GM18498 (cell line): Measurements from ENCODE around the gene EXOSC10.
A peak's percentile ranks its signal among the peaks of the same experiment; 100 is the strongest.

Experiments used
- ATAC-seq: cut with Tn5 transposase; IDR thresholded peaks from one replicate; pipeline ENCODE4 v1.9.1; 2021; ENCODE audit warnings: mild to moderate bottlenecking, moderate library complexity; ENCODE audit not compliant: unreplicated experiment

Gene EXOSC10

GRCh38 chr1:11099310-11100148 is at the start of gene EXOSC10:
Gene EXOSC10, minus strand, starts transcription at chr1:11099869. Its CDS starts 38 bp downstream, at chr1:11099831.
- ATAC-seq, result peak; percentile 93

DNA sequence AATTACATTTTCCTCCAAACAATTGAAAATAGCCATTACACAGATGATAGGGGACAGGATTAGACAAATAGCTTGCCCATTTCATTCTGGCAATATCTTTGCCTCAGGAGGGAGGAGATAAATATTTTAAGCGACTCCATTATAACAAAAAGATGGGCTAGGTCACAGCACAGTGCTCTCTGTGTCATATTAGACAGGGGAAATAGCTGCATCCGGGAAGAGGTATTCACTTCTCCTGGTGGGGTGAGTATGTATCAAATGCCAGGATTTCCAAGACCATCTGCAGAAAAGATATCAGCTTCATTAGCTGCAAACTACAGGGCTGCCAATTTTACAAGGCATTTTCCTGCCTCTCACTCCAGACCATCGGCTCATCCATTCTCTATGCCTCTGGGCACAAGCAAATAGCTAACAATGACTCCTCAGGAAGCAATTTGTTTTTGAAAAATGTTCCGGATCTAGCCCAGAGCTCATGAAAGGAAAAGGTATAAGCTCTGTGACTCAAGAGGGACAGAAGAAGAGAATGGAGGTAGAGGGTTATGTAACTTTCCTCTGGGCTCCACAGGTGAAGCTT is 47.6 kb upstream of the EXOSC10 start:
- no peak for ATAC-seq

GRCh38 chr1:11145741-11146140 is 46.1 kb upstream of the EXOSC10 start:
- ATAC-seq, result no peak

DNA sequence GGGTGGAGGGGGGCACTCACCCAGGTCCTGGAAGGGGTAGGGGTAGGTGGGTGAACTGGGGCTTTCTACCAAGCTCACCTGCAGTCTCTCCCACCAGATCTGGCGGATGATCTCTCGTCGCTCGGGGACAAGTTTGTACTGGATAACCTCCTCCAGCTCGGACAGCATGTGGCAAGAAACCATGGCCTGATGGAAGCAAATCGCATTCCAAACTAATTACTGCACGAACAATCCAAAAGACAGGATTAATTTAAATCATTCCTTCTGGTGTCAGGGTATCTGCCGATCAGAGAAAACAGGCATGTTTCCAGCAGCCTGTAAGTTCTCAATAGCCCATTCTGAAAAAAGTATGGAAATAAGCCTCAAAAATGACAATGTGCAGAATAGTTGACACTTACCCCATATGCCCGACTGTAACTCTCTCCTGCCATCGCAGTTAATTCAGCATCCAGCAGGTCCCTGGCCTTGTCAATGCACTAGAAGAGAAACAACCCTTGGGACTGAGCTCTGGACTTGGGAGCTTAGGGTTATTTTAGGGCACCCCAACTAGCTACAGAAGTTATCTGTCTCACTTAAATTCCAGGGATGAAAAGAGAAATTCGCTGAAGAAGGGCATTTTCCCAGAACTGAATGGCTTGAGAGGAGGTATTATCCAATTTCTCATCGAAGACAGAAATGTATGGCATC is 45.0 kb upstream of the EXOSC10 start:
- no peak for ATAC-seq

GRCh38 chr1:11143907-11144306 is 44.2 kb upstream of the EXOSC10 start:
- ATAC-seq, result no peak

DNA sequence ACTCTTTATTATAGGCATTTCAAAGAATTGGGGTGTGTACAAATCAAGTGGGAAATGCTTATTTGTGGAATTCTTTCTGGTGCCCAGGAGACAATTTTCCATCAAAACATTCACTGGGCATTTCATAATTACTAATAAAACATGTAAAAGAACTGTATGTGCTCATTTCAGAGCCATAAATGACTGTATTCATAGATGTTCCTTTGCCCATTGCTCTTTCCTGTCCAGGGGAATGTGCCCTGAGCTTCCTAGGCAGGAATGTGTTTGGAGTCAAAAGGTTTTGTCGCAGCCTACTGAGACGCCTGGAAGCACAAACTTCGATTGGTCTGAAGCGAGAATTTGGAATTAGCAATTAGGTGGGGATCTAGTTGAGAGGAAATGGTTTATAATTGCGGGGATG is 43.7 kb upstream of the EXOSC10 start:
- no peak for ATAC-seq

- no peak for ATAC-seq
Observed at GRCh38 chr1:11142618-11143391, 43.1 kb upstream of the EXOSC10 start.

DNA sequence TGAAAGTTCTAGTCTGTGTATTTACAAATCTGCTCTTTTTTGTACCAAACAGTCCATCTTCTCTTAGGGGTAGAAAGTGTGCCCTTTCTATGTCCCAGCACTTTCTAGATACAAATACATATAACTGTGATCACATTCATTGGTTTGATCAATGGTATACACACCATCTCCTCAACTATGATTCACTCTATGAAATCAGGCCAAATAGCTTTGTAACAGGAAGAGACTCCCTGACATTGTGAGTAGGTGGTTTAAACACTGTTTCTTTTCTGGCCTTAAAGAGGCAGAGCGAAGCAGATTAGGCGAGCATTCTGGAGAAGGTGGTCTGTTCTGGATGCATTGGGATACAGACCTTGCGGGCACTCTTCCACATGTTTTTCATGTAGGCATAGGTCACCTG is 39.3 kb upstream of the EXOSC10 start:
- no peak for ATAC-seq

DNA sequence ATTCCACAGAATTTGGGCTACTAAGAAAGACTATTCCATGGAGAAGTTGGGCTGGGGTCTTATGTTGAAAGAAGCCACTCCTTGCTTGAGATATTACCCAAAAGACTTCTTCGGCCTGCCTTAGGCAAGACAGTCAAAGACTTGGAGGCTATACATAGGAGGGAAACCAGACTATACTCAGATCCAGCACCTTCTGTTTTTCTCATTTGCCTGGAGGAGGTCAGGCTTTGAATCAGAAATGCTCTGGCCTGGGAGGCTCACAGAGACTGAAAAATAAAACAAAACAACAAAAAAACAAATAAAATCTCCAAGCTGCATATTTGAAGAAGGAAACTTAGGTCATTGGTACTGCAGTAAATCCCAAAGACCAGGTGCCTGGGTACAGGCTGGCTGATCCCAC is 38.4 kb upstream of the EXOSC10 start:
- ATAC-seq, result no peak

DNA sequence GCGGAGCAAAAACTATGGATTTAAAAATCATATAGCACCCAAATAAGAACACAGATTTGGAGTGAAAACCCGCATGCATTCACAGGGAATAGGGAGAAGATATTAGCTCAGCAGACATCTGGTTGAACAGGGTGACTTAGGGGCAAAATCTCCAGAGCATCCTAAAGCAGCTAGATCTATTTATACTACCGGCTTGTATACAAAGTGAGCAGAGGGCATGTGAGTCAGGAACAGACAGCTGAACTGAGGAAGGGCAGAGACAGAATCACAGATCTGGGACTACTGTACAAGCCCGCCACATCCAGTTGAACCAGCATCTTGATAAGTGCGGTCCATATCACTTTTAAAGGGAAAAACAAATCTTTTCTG is 35.2 kb upstream of the EXOSC10 start:
- ATAC-seq, result no peak

- ATAC-seq, result no peak
Observed at GRCh38 chr1:11134251-11134897, 34.7 kb upstream of the EXOSC10 start.

DNA sequence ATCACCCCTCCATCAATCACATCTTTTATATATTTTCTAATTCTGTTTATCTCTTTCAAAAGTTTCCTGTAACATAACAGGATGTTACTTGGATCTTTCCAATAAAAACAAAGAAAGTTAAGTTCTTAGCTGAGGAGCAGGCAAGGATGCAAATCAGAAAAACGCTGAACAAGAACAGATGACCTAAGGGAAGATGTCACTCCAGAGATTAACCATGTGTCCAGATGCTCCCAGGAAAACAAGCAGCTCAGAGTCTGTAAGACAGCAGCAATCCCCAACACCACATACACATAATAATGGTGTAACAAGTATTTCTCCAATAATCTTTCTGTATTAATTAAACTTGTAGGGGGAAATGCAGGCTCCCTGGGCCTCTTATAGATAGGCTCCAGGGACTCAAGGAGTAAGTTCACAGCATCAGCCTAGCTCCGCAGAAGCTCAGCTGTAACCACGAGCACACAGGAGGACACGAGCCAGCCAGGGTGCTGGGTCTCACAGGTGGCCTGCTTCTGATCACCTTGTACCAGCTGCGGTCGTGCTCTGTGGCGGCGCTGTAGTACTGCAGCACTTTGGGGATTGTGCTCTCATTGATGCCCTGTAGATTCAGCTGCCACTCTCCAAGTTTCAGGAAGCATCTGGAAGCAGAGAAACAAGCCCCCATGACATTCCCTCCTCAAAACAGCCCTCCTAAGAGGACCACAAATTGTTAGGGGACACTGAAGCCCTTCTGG is 33.1 kb upstream of the EXOSC10 start:
- no peak for ATAC-seq

DNA sequence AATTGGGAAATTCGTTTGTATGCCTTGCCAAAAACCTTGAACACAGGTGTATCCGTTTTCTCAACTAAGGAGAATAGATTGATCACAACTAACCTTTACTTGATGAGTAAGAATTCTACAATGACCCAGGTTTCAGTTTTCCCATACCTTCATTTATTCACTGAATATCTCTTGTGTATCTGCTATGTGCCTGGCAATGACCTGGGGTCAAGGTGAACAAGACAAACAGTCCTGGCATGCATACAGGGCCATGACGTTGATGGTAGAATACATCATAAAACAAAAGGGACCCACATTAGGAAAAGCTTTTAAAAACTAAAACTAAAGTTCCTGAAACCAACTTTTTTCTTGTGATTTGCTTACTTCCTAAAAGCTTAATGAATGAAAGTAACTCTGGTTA is 32.1 kb upstream of the EXOSC10 start:
- ATAC-seq, result no peak

DNA sequence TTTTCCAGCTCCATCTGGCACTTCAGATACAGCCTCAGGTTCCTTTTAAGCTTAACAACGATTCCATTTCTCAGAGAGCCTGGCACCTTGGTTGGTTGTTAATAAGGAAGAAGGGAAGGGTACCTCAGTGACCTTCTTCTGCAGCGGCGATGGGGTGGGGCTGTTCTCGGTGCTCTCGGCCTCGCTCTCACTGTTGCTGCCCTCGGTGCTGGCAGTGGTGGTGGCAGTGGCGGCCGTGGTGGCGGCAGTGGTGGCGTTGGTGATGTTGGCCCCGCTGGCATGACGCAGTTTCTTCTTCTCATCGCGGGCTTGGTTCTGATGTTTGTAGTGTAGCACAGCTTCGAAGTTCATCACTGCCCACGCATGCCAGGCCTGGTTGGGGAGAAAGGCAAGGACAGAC is 30.7 kb upstream of the EXOSC10 start:
- ATAC-seq, result no peak

GRCh38 chr1:11129649-11130390 is 30.2 kb upstream of the EXOSC10 start:
- ATAC-seq, result no peak

DNA sequence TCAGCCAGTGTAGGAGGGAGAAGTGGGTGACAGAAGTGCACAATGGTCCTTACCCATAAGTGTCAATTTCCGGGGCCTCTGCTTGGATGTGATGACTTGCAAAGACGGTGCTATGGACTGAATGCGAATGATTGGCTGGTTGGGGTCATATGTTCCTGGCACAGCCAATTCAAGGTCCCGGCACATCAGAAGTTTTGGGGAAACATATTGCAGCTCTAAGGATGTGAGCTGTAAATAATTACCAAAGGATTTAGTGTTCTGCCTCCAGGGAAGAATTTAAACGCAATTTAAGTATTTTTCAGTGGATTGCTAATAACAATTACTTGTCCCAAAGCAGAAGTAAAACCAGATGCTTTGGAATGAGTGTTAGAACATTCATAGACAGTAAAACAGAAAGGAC is 26.9 kb upstream of the EXOSC10 start:
- ATAC-seq, result no peak

GRCh38 chr1:11125931-11126330 is 26.3 kb upstream of the EXOSC10 start:
- ATAC-seq, result no peak

GRCh38 chr1:11124965-11125364 is 25.3 kb upstream of the EXOSC10 start:
- ATAC-seq, result no peak

- no peak for ATAC-seq
Observed at GRCh38 chr1:11116318-11116717, 16.6 kb upstream of the EXOSC10 start.
